Measurements from ENCODE around the gene NSD1.
"Not testable (repeated sequence)": the region's sequence is repeated elsewhere in the genome, so short reads cannot be mapped to it uniquely, and the experiment has no call there.

Gene NSD1

DNA sequence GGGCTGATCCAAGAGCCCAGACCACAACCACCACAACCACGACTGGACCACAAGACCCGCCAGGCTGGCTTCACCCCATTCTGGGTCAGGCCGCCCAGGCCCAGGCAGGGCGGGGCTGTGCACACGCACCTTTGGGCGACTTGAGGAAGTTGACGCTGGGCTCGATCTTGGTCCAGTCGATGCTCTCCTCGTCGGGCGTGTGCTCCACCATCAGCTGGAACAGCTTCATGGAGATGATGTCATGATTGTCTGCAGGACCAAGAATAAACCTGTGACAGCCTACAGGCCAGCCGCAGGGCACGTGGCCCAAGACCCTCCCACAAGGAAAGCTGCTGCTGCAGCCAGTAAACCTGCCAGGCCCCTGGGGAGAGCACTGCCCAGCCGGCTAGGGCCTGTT is 200.6 kb downstream of the NSD1 start:
- no peak for DNase-seq

DNA sequence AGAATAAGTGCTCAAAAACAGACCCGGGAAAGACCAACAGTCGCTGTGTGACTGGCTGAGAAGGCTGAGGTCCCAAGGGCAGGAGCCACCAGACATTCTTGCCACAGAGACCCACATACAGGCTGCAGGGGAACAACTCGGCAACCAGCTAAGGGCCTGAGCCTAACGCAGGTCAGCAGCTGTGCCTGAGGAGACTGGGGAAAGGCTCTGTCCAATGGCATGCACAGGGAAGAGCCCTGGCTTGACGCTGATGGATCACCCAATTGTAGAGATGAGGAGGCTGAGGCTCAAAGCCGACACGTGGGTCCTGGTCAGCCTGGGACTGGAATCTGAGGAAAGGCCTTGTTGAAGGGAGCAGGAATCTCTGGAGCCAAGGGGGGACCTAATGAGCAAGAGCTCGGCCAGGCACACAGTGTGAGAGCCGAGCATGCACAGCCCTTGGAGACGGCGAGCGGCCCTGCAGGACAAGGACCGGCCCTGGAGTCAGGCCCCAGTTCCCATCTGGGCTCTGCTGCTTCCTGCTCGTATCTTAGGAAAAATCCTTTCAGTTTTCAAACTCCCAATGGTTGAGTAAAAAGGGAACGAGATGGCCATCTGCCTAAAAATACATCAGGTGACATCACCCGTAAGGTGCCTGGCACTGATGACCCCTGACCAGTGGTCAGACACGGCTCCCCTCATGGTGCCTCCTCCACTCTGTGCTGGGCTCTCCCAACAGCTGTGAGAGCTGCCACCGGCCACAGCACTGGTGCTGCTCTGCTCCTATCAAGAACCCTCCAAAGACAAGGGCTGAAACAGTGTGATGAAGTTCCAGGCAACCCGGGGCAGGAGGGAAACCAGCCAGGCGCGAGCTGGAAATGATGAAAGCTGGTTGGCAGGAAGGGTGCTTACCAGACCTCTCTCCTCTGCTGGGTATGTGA is 201.5 kb downstream of the NSD1 start:
- DNase-seq, result no peak

DNA sequence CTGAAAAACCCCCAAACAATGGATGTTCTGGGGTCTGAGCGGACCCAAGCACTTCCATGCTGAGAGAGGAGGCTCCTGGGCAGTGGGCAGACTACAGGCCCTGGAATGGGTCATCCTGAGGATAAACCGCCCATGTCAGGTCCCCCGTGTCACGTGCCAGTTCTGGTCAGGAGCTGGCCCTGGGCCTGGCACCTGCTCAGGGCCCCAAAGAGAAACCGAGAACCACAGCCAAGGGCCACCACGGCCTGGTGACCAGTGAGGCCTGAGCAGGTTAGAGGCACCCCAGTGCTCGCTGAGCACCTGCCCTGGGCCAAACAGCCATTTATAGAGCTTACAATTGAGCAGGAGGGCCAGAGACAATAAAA is 202.1 kb downstream of the NSD1 start:
- no peak for DNase-seq

GRCh38 chr5:177336112-177336511 is 202.5 kb downstream of the NSD1 start:
- DNase-seq, result peak in 1 of 2 donors; percentile 44

DNA sequence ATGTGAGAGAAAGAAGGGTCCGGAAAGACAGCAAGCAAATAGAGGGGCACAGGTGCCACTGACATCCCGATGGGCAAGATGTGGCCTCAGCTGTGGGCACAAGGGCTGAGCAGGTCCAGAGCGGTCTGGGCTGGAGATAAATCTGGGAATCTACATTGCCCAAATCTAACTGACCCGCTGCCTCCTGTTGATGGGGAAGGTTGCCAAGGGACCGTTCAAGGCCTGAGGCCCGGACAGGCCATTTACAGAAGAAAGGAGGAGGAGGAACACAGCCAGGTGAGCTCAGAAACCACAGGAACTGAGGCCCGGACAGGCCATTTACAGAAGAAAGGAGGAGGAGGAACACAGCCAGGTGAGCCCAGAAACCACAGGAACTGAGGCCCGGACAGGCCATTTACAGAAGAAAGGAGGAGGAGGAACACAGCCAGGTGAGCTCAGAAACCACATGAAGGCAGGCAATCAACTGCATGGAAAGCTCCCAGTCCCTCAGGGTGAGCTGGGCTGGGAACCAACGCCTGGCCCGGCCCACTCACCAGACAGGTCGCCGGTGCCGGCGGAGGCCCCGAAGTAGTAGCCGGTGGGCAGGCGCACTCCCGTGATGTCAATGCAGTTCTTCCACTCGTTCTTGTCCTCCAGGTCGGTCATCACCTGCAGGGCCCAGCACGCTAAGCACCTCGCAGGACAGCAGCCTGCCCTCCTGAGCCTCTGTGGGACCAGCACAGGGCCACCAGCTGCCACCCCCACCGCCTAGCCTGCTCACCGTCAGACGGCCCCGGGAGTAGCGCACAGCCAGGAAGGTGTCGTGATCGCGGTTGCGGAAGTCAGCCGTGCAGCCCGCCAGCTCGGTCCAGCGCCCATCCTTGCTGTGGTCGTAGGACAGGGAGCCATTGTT is 203.3 kb downstream of the NSD1 start:
- DNase-seq, result no peak

DNA sequence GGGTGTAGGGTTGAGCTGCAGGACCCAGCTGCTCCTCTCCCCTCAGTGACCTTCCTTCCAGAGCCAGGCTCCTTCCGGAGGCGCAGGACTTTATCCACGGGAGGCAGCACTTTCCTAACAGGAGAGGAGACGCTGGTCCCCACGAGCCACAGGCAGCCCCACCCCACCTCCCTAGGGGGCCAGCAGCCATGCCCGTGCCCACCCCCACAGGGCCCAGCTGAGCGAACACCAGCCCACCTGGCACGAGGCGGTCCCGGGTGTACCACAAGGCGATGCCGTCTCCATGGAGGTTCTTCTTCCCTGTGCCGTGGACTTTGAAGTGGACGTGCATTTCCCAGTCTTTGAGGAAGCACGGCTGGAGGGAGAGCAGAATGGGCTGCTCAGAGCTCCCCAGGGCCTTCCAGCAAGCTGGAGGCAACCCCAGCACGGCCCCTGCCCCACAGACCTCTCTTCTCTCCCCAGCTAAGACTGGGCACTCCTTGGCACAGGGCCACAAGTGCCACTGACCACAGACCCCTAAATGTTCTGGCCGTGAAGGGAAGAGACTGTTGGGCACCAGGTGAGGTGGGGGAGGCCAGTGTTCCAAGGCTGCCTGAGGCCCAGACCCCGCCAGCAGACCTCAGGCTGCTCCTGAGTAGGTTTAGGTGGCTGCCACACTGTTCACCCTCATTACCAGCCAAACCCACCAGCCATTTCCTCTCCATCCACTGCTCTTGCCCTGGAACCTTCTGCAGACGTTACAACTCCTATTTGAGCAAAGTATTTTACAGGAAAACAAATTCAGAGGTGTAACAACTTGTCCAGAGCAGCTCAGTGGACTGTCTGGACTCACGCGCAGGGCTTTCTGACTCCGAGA is 204.9 kb downstream of the NSD1 start:
- no peak for DNase-seq

DNA sequence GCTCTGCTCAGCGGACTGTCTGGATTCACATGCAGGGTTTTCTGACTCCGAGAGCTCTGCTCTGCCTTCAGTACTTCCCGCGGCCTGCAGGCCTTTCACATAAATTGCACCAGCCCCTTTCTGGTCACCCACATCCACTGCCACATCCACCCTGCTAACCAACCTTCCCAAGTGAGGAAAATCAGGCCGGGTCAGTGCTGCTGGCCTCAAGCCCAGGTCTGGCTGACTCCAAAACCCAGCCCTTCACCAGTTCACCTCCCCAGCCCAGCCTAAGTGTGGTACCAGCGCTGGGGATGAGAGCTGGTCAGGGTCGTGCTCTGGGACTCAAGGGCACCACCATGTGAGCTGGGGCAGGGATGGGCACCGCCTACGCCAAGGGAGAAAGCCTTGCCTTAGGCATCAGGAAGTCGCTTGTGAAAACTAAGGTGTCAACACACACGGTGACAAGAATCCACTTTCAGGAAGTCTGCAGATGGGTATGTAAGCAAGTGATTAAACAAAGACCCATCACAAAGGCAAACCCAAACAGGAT is 205.6 kb downstream of the NSD1 start:
- no peak for DNase-seq

- not testable (repeated sequence) for DNase-seq
These were observed 209.4 kb downstream of the NSD1 start for GRCh38 chr5:177343000-177343399.

DNA sequence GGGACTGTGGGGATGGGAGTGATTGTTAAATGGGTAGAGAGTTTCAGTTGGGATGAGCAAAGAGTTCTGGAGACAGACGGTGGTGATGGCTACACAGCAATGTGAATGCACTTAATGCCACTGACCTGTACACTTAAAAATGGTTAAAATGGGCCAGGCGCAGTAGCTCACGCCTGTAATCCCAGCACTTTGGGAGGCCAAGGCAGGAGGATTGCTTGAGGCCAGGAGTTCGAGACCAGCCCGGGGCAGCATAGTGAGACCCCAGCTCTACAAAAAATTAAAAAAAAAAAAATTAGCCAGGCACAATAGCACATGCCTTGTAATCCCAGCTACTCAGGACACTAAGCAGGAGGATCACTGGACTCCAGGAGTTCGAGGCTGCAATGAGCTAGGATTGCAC is 210.2 kb downstream of the NSD1 start:
- DNase-seq, result no peak

DNA sequence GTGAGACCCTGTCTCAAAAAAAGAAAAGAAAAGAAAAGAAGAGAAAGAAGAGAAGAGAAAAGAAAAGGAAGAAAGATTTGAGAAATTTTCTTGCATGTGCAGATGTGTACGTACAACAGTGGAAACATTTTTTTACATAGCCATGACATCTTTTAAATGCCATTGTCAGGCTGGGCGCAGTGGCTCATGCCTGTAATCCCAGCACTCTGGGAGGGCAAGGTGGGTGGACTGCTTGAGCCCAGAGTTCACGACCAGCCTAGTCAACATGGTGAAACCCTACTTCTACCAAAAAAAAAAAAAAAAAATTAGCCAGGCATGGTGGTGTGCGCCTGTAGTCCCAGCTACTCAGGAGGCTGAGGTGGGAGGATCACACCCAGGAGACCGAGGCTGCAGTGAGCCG is 211.3 kb downstream of the NSD1 start:
- DNase-seq, result no peak

DNA sequence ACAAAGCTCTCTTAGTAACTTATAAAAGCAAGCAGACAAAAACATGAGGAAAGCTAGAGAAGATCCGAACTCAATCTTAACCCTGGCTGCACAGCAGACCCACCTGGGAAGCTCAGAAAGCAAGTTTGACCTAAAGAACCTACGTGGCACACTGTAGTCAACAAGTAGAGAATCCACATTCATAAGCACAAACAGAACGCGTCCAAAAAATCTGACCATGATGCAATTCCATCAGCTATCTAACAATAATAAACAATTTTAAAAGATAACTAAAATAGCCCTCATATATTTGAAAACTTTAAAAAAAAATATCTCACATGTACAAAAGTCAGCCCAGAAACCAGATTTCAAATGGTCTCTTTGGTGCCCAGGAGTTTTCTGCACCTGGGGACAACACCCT is 213.2 kb downstream of the NSD1 start:
- no peak for DNase-seq

GRCh38 chr5:177347699-177348098 is 214.1 kb downstream of the NSD1 start:
- no peak for DNase-seq

DNA sequence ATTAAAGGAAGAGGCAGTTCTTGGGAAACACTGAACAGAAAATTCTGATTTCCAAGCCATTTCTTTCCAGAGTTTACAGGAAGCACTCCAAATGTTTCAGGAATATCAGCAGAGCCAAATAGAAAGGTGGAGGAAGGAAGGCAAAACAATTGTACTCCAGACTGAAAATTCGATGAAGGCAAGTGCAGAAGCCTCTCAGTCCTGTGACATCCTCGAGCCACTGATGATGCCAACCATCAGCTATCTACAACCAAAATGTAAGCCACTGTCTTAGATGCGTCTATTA is 215.7 kb downstream of the NSD1 start:
- DNase-seq, result no peak

GRCh38 chr5:177349762-177350161 is 216.2 kb downstream of the NSD1 start:
- DNase-seq, result no peak
